ENCODE data around the gene TDRD9.

The TDRD9 gene

GRCh38 chr14:103995876-103996275 lies 67.6 kb downstream of the TDRD9 start:
- no peak for DNase-seq

- DNase-seq = no peak
These were observed 69.1 kb downstream of the TDRD9 start for GRCh38 chr14:103997391-103997790.

GRCh38 chr14:103998027-103998426 lies 69.8 kb downstream of the TDRD9 start:
- no peak for DNase-seq

- no peak for DNase-seq
These were observed 71.7 kb downstream of the TDRD9 start for GRCh38 chr14:103999795-104000440.

- DNase-seq = no peak
These were observed 72.7 kb downstream of the TDRD9 start for GRCh38 chr14:104001003-104001402.

GRCh38 chr14:104003616-104004015 lies 75.4 kb downstream of the TDRD9 start:
- no peak for DNase-seq

GRCh38 chr14:104004849-104005248 lies 76.6 kb downstream of the TDRD9 start:
- DNase-seq = no peak

GRCh38 chr14:104005489-104005888 lies 77.2 kb downstream of the TDRD9 start:
- DNase-seq = no peak

- DNase-seq = no peak
These were observed 78.9 kb downstream of the TDRD9 start for GRCh38 chr14:104007121-104007520.

- no peak for DNase-seq
These were observed 81.0 kb downstream of the TDRD9 start for GRCh38 chr14:104009297-104009696.

- DNase-seq = no peak
These were observed 83.7 kb downstream of the TDRD9 start for GRCh38 chr14:104011824-104012517.

GRCh38 chr14:104014764-104015163 lies 86.5 kb downstream of the TDRD9 start:
- DNase-seq = no peak

- no peak for DNase-seq
These were observed 88.8 kb downstream of the TDRD9 start for GRCh38 chr14:104016873-104017650.

GRCh38 chr14:104019029-104019428 lies 90.8 kb downstream of the TDRD9 start:
- no peak for DNase-seq

- no peak for DNase-seq
These were observed 91.5 kb downstream of the TDRD9 start for GRCh38 chr14:104019806-104020205.

- DNase-seq = no peak
These were observed 92.2 kb downstream of the TDRD9 start for GRCh38 chr14:104020471-104020870.

- DNase-seq = no peak
These were observed 95.2 kb downstream of the TDRD9 start for GRCh38 chr14:104023325-104024055.

GRCh38 chr14:104025534-104025933 lies 97.3 kb downstream of the TDRD9 start:
- no peak for DNase-seq

- no peak for DNase-seq
These were observed 97.8 kb downstream of the TDRD9 start for GRCh38 chr14:104026024-104026423.

GRCh38 chr14:104030958-104031357 lies 102.7 kb downstream of the TDRD9 start:
- no peak for DNase-seq

- DNase-seq = no peak
These were observed 103.1 kb downstream of the TDRD9 start for GRCh38 chr14:104031384-104031783.

GRCh38 chr14:104034976-104035699 lies 106.9 kb downstream of the TDRD9 start:
- no peak for DNase-seq

GRCh38 chr14:104036212-104036611 lies 108.0 kb downstream of the TDRD9 start:
- DNase-seq = no peak
